B cell (primary cell): ENCODE results near the gene SPATA3.

Source experiments
- CTCF ChIP-seq: fragments of 200-600 bp; IDR thresholded peaks from one replicate; pipeline ENCODE4 v1.8.0; 2022; ENCODE audit warnings: antibody characterized with exemption, mild to moderate bottlenecking
- EZH2 ChIP-seq: IDR thresholded peaks from 2 replicates; pipeline ENCODE4 v1.6.1; 2012; ENCODE audit warnings: borderline replicate concordance, low read depth, mild to moderate bottlenecking, moderate library complexity, low read length; ENCODE audit not compliant: insufficient read depth, poor library complexity, severe bottlenecking

- TF ChIP-seq CTCF, result no peak
- TF ChIP-seq EZH2, result no peak
Observed at GRCh38 chr2:230949966-230950873, 45.7 kb upstream of the SPATA3 start.
